ENCODE measurements around the gene HNRNPH1. TPM values are rescaled to one million over a fixed set of nuclear protein-coding genes. Genes with fewer than 3 reads are reported as not detected.

The HNRNPH1 gene
- total and polyA plus RNA-seq, 2 of the 13 experiments (the other 11 are each of a cell fraction or from before 2014, with no cell fraction given) = 382 to 1,064 TPM

- TF ChIP-seq DMTF1 (CRISPR knock-in tag; IDR thresholded peaks at IDR 0.05) (no peak), YEATS2 (CRISPR knock-in tag; IDR thresholded peaks at IDR 0.05; ENCODE audit: borderline replicate concordance) (no peak), ZNF782 (CRISPR knock-in tag; IDR thresholded peaks at IDR 0.05; ENCODE audit: borderline replicate concordance) (no peak), ZSCAN29 (CRISPR knock-in tag; conservative IDR thresholded peaks at IDR 0.05) (no peak), EHMT2 (IDR thresholded peaks at IDR 0.05; ENCODE audit: borderline replicate concordance, low read depth, low read length) (no peak), ZNF563 (CRISPR knock-in tag; IDR thresholded peaks at IDR 0.05) (no peak), THAP9 (CRISPR knock-in tag; IDR thresholded peaks at IDR 0.05; ENCODE audit: borderline replicate concordance) (no peak)
These were observed 27.1 kb downstream of the HNRNPH1 start (continued) for GRCh38 chr5:179596421-179596820.

GRCh38 chr5:179595916-179596315, 27.6 kb downstream of the HNRNPH1 start:
- Histone ChIP-seq H3K27ac (ENCODE audit: extremely low read length, insufficient read depth, low read length) (no peak overlapping the region), H3K27me3 (ENCODE audit: control insufficient read depth in 1 of 2, insufficient read depth in 2 of 2, low read length in 2 of 2) (no peaks in the 10 kb centered on the region), H3K9ac (ENCODE audit: insufficient read depth, low read depth, low read length) (no peak overlapping the region), H3K4me1 (ENCODE audit: insufficient read depth, low read length) (no peaks in the 10 kb centered on the region), H3K36me3 (replicated peaks in 1 of 2; ENCODE audit: control insufficient read depth in 1 of 2, insufficient read depth in 2 of 2, low read length in 2 of 2) (peaks cover 25 to 52% of the 10 kb centered on the region in 2 experiments), H3K9me3 (ENCODE audit: low read length) (no peaks in the 10 kb centered on the region), H2AFZ (ENCODE audit: low read length) (no peak overlapping the region), H4K20me1 (ENCODE audit: insufficient read depth, low read length) (no peaks in the 10 kb centered on the region), H3K4me2 (ENCODE audit: low read depth, low read length) (no peak overlapping the region), H3K79me2 (ENCODE audit: insufficient read depth, low read length) (no peaks in the 10 kb centered on the region), H3K4me3 (replicated peaks in 1 of 3; ENCODE audit: insufficient read depth in 1 of 3, low read depth in 2 of 3, low read length in 3 of 3) (no peak overlapping the region)
- FAIRE-seq = no peak
- 92% methylated on average over 6 of the region's 6 CpGs for WGBS (ENCODE audit: low lambda C conversion rate)
- ChIA-PET POLR2A (interaction anchor here (1.2 kb wide), 1 partner anchor 27 kb away, joined by 3 read pairs; the partner anchor contains the start of gene HNRNPH1), CTCF (ENCODE audit: low intra/inter-chr PET ratio, low total read pairs) (no interaction called here)
- no peak for ATAC-seq
- TF ChIP-seq ZNF883 (CRISPR knock-in tag; IDR thresholded peaks at IDR 0.05; ENCODE audit: not compliant biosample characterization) (no peak), SP2 (CRISPR knock-in tag; IDR thresholded peaks at IDR 0.05) (no peak)
- BruUV-seq (replicated peaks) = no TSS peak
- no peak for DNase-seq (ENCODE audit: low spot score)
- intact Hi-C loops (cut with micrococcal nuclease; ENCODE audit: unreplicated experiment) (no loop called here), in situ Hi-C loops (cut with HindIII; ENCODE audit: extremely low pct_ligation_motif_present, low pct_unique_long_range_greater_than_20kb) (no loop called here)

Measured in HepG2 (cell line).